HEK293 (cell line): Measurements from ENCODE around the gene CHN2.

Source experiments
- CTCF ChIA-PET: fragments of 350-600 bp; formaldehyde crosslinking; extraction: SDS; loops from one replicate; lab custom pipeline; 2021; ENCODE audit warnings: antibody characterized with exemption; lab: Yijun Ruan, JAX
- POLR2A ChIA-PET: fragments of 300-600 bp; formaldehyde crosslinking; extraction: SDS; loops from one replicate; lab custom pipeline; 2020; ENCODE audit warnings: antibody characterized with exemption, inconsistent platforms; lab: Yijun Ruan, JAX
- H3K27ac ChIP-seq: fragments of 200-500 bp; sonication (Bioruptor generic); 2 replicates; pipeline ENCODE4 v1.5.1; 2014; ENCODE audit warnings: low read depth, low read length, control low read depth, inconsistent platforms; ENCODE audit errors: extremely low read depth
- H3K36me3 ChIP-seq, 2 experiments: fragments of 200-500 bp in 1 of 2; sonication (Bioruptor generic) in 1 of 2; 1 replicate in 1 of 2; 2 replicates in 1 of 2; pipeline ENCODE4 v1.5.1; 2014 to 2017; ENCODE audit warnings: inconsistent platforms in 2 of 2, low read length in 2 of 2; ENCODE audit not compliant: control insufficient read depth in 2 of 2, insufficient read depth in 1 of 2
- H3K4me1 ChIP-seq: fragments of 200-500 bp; sonication (Bioruptor generic); 2 replicates; pipeline ENCODE4 v1.5.1; 2014; ENCODE audit warnings: mild to moderate bottlenecking, low read length, inconsistent platforms; ENCODE audit not compliant: control insufficient read depth, insufficient read depth
- H3K4me3 ChIP-seq: 2 replicates; pipeline ENCODE4 v1.5.1; 2011; ENCODE audit warnings: low read depth, mild to moderate bottlenecking, control low read depth, low read length, moderate library complexity
- H3K9me3 ChIP-seq: fragments of 200-500 bp; sonication (Bioruptor generic); 2 replicates; pipeline ENCODE4 v1.5.1; 2014; ENCODE audit warnings: low read depth, low read length, inconsistent platforms; ENCODE audit not compliant: control insufficient read depth, insufficient read depth
- HOXA7 ChIP-seq: sonication (generic); formaldehyde crosslinking; IDR thresholded peaks from 2 replicates; pipeline ENCODE4 v1.8.1; 2022; ENCODE audit warnings: missing genetic modification reagents, borderline replicate concordance
- KLF16 ChIP-seq: fragments of 450-650 bp; formaldehyde crosslinking; IDR thresholded peaks from 2 replicates; pipeline ENCODE4 v1.5.1; 2017; ENCODE audit warnings: missing biosample characterization, missing genetic modification characterization
- PBX3 ChIP-seq: sonication (generic); formaldehyde crosslinking; IDR thresholded peaks from 2 replicates; pipeline ENCODE4 v1.8.1; 2022; ENCODE audit warnings: mild to moderate bottlenecking, moderate library complexity, missing genetic modification reagents
- SP7 ChIP-seq: fragments of 450-650 bp; formaldehyde crosslinking; IDR thresholded peaks from 2 replicates; pipeline ENCODE4 v1.5.1; 2016; ENCODE audit warnings: missing biosample characterization, missing genetic modification characterization
- ZBTB11 ChIP-seq: fragments of 450-650 bp; formaldehyde crosslinking; conservative IDR thresholded peaks from 2 replicates; pipeline ENCODE4 v1.5.1; 2016; ENCODE audit warnings: low read depth, missing biosample characterization, missing genetic modification characterization
- ZIC2 ChIP-seq: fragments of 450-650 bp; formaldehyde crosslinking; IDR thresholded peaks from 2 replicates; pipeline ENCODE4 v1.5.1; 2016; ENCODE audit warnings: missing biosample characterization, missing genetic modification characterization
- ZNF19 ChIP-seq: fragments of 450-650 bp; formaldehyde crosslinking; IDR thresholded peaks from 2 replicates; pipeline ENCODE4; 2016; ENCODE audit warnings: missing biosample characterization, missing genetic modification characterization, low read depth
- ZNF394 ChIP-seq: fragments of 450-650 bp; formaldehyde crosslinking; IDR thresholded peaks from 2 replicates; pipeline ENCODE4 v1.5.1; 2016; ENCODE audit warnings: missing biosample characterization, missing genetic modification characterization, mild to moderate bottlenecking, moderate library complexity, borderline replicate concordance
- ZNF426 ChIP-seq: fragments of 450-650 bp; formaldehyde crosslinking; IDR thresholded peaks from 2 replicates; pipeline ENCODE4 v1.5.1; 2017; ENCODE audit warnings: missing biosample characterization, missing genetic modification characterization, mild to moderate bottlenecking, inconsistent platforms, moderate library complexity
- ZNF501 ChIP-seq: fragments of 450-650 bp; formaldehyde crosslinking; IDR thresholded peaks from 2 replicates; pipeline ENCODE4 v1.5.1; 2016; ENCODE audit warnings: missing biosample characterization, missing genetic modification characterization
- ZNF626 ChIP-seq: fragments of 450-650 bp; sonication (Bioruptor Pico); formaldehyde crosslinking; IDR thresholded peaks from 2 replicates; pipeline ENCODE4 v1.5.1; 2018; ENCODE audit warnings: missing biosample characterization, missing genetic modification characterization, inconsistent platforms
- ZNF629 ChIP-seq: fragments of 450-650 bp; formaldehyde crosslinking; IDR thresholded peaks from 2 replicates; pipeline ENCODE4 v1.5.1; 2017; ENCODE audit warnings: missing biosample characterization, missing genetic modification characterization
- ZNF664 ChIP-seq: fragments of 450-650 bp; formaldehyde crosslinking; IDR thresholded peaks from 2 replicates; pipeline ENCODE4 v1.5.1; 2016; ENCODE audit warnings: missing biosample characterization, missing genetic modification characterization
- ZNF785 ChIP-seq: fragments of 450-650 bp; formaldehyde crosslinking; IDR thresholded peaks from 2 replicates; pipeline ENCODE4 v1.5.1; 2016; ENCODE audit warnings: missing biosample characterization, missing genetic modification characterization
- ZSCAN16 ChIP-seq: fragments of 450-650 bp; formaldehyde crosslinking; IDR thresholded peaks from 2 replicates; pipeline ENCODE4 v1.5.1; 2016; ENCODE audit warnings: missing biosample characterization, missing genetic modification characterization
- TF ChIP-seq, protein P1 (sequence below): fragments of 450-650 bp; formaldehyde crosslinking; IDR thresholded peaks from 2 replicates; pipeline ENCODE4 v1.5.1; 2016; ENCODE audit warnings: missing biosample characterization, missing genetic modification characterization
- TF ChIP-seq, protein P2 (sequence below): fragments of 450-650 bp; formaldehyde crosslinking; IDR thresholded peaks from 2 replicates; pipeline ENCODE4 v1.5.1; 2017; ENCODE audit warnings: missing biosample characterization, missing genetic modification characterization
- TF ChIP-seq, protein P3 (sequence below): fragments of 450-650 bp; formaldehyde crosslinking; IDR thresholded peaks from 2 replicates; pipeline ENCODE4 v1.5.1; 2016; ENCODE audit warnings: missing biosample characterization, missing genetic modification characterization

The CHN2 gene

DNA sequence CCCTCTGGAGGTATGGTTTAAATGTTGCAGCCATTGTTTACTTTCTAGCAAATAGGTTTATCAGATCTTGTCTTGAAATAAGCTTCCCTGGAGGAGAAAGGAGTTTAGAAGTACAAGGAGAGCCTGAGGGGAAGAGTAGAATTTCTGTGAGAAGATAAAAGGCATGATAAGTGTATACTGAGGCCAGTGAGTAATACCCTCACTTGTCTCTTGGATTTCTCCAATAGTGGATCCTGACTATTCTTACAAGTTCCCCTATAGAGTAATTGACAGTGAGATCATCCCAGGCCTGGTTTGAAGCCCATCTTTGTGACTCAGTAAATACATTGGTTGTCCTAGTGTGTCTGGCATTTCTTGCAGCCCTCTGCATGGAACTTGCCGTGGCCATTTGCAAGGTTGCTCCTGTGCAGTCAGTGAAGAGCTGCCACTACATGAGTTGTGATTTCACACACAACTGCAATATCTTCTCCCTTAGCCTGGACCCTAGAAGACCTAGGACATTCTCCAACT is 41.6 kb downstream of the CHN2 start:
- no peak overlapping the region for H3K4me3 ChIP-seq
- H3K27ac ChIP-seq, result no peak overlapping the region
- H3K9me3 ChIP-seq, result no peaks in the 10 kb centered on the region
- H3K36me3 ChIP-seq, result no peaks in the 10 kb centered on the region
- H3K4me1 ChIP-seq, result peaks cover 9% of the 10 kb centered on the region; the same call in 1 of the 2 replicates
- POLR2A ChIA-PET, result no interaction called here
- CTCF ChIA-PET, result interaction anchor here (0.6 to 4.1 kb wide), 4 partner anchors 46 to 314 kb away, joined by 3 to 12 read pairs (median 4); no protein-coding TSS in a partner anchor
- TF ChIP-seq ZNF629 (tag by site-specific recombination) (no peak), ZNF501 (no peak), SP7 (no peak), ZNF785 (tag by site-specific recombination) (no peak), PBX3 (no peak), ZNF394 (tag by site-specific recombination) (no peak), ZNF664 (tag by site-specific recombination) (no peak), ZNF626 (tag by site-specific recombination) (no peak)
- TF ChIP-seq, protein P1, sequence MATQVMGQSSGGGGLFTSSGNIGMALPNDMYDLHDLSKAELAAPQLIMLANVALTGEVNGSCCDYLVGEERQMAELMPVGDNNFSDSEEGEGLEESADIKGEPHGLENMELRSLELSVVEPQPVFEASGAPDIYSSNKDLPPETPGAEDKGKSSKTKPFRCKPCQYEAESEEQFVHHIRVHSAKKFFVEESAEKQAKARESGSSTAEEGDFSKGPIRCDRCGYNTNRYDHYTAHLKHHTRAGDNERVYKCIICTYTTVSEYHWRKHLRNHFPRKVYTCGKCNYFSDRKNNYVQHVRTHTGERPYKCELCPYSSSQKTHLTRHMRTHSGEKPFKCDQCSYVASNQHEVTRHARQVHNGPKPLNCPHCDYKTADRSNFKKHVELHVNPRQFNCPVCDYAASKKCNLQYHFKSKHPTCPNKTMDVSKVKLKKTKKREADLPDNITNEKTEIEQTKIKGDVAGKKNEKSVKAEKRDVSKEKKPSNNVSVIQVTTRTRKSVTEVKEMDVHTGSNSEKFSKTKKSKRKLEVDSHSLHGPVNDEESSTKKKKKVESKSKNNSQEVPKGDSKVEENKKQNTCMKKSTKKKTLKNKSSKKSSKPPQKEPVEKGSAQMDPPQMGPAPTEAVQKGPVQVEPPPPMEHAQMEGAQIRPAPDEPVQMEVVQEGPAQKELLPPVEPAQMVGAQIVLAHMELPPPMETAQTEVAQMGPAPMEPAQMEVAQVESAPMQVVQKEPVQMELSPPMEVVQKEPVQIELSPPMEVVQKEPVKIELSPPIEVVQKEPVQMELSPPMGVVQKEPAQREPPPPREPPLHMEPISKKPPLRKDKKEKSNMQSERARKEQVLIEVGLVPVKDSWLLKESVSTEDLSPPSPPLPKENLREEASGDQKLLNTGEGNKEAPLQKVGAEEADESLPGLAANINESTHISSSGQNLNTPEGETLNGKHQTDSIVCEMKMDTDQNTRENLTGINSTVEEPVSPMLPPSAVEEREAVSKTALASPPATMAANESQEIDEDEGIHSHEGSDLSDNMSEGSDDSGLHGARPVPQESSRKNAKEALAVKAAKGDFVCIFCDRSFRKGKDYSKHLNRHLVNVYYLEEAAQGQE (tag by site-specific recombination), result no peak
- TF ChIP-seq, protein P2, sequence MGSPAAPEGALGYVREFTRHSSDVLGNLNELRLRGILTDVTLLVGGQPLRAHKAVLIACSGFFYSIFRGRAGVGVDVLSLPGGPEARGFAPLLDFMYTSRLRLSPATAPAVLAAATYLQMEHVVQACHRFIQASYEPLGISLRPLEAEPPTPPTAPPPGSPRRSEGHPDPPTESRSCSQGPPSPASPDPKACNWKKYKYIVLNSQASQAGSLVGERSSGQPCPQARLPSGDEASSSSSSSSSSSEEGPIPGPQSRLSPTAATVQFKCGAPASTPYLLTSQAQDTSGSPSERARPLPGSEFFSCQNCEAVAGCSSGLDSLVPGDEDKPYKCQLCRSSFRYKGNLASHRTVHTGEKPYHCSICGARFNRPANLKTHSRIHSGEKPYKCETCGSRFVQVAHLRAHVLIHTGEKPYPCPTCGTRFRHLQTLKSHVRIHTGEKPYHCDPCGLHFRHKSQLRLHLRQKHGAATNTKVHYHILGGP (tag by site-specific recombination), result no peak

- POLR2A ChIA-PET, result no interaction called here
- H3K4me3 ChIP-seq, result no peak overlapping the region
- CTCF ChIA-PET, result interaction anchor here (0.7 to 4.1 kb wide), 3 partner anchors 46 to 315 kb away, joined by 3 to 12 read pairs (median 4); no protein-coding TSS in a partner anchor
Observed at GRCh38 chr7:29236649-29237048, 42.1 kb downstream of the CHN2 start.

More at GRCh38 chr7:29236649-29237048, 42.1 kb downstream of the CHN2 start:
- H3K27ac ChIP-seq, result no peak overlapping the region
- no peaks in the 10 kb centered on the region for H3K9me3 ChIP-seq
- no peaks in the 10 kb centered on the region for H3K36me3 ChIP-seq
- peaks cover 8% of the 10 kb centered on the region; the same call in 1 of the 2 replicates for H3K4me1 ChIP-seq
- no peak for TF ChIP-seq ZSCAN16
- TF ChIP-seq PBX3, result no peak
- no peak for TF ChIP-seq ZNF426 (tag by site-specific recombination)
- no peak for TF ChIP-seq ZIC2 (tag by site-specific recombination)
- TF ChIP-seq ZBTB11 (tag by site-specific recombination), result no peak
- no peak for TF ChIP-seq KLF16 (tag by site-specific recombination)
- no peak for TF ChIP-seq ZNF19
- TF ChIP-seq ZNF664 (tag by site-specific recombination), result no peak
- TF ChIP-seq HOXA7 (CRISPR knock-in tag), result no peak
- TF ChIP-seq, protein P3, sequence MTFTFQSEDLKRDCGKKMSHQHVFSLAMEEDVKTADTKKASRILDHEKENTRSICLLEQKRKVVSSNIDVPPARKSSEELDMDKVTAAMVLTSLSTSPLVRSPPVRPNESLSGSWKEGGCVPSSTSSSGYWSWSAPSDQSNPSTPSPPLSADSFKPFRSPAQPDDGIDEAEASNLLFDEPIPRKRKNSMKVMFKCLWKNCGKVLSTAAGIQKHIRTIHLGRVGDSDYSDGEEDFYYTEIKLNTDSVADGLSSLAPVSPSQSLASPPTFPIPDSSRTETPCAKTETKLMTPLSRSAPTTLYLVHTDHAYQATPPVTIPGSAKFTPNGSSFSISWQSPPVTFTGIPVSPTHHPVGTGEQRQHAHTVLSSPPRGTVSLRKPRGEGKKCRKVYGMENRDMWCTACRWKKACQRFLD (tag by site-specific recombination), result no peak
